GM12874 (cell line): ENCODE measurements around the gene VSX2.

Experiments
- CTCF ChIP-seq: IDR thresholded peaks from 2 replicates; pipeline ENCODE4 v1.5.1; 2011; ENCODE audit warnings: low read depth, mild to moderate bottlenecking, control low read depth, low read length, moderate library complexity; ENCODE audit not compliant: insufficient read depth

The VSX2 gene

GRCh38 chr14:74309125-74310022, 70.1 kb downstream of the VSX2 start:
- TF ChIP-seq CTCF: no peak

GRCh38 chr14:74312161-74312560, 72.9 kb downstream of the VSX2 start:
- no peak for TF ChIP-seq CTCF
